ENCODE measurements around the gene SPATA21.

DNA sequence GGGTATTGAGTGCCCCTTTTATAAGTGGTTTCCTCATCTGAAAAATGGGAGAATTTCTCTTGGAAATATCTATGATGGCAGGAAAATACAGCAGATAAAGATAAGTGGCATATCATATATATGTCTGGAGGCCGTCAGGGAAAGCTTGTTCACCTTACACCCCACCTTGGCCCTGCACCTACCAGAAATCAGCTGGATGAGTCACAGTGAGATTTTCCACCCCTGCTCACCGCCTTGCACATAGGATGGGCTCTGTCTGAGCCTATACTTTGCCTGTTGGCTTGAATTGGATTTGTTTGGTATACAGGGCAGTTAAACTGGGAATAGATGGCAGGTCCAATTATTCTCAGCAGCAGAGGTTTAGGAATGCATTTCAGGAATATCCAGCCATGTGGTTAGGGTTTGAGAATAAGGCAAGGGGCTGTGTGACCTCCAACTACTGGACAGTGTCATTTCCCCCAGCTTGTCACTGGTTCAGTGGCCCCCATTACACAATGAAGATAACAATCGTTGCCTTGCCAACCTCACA, at the start of gene SPATA21:
- TF ChIP-seq, protein P1, sequence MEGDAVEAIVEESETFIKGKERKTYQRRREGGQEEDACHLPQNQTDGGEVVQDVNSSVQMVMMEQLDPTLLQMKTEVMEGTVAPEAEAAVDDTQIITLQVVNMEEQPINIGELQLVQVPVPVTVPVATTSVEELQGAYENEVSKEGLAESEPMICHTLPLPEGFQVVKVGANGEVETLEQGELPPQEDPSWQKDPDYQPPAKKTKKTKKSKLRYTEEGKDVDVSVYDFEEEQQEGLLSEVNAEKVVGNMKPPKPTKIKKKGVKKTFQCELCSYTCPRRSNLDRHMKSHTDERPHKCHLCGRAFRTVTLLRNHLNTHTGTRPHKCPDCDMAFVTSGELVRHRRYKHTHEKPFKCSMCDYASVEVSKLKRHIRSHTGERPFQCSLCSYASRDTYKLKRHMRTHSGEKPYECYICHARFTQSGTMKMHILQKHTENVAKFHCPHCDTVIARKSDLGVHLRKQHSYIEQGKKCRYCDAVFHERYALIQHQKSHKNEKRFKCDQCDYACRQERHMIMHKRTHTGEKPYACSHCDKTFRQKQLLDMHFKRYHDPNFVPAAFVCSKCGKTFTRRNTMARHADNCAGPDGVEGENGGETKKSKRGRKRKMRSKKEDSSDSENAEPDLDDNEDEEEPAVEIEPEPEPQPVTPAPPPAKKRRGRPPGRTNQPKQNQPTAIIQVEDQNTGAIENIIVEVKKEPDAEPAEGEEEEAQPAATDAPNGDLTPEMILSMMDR (optimal IDR thresholded peaks at IDR 0.05 in 1 of 3, IDR thresholded peaks at IDR 0.05 in 1 of 3, conservative IDR thresholded peaks at IDR 0.05 in 1 of 3; ENCODE audit: extremely low read depth in 1 of 3, insufficient read depth in 2 of 3, low read length in 3 of 3) = no peak
- no peak for TF ChIP-seq EZH2 (IDR thresholded peaks at IDR 0.05; ENCODE audit: low read length)
